Measurements from ENCODE around the gene PRIMA1. TPM values are rescaled to one million over a fixed set of nuclear protein-coding genes. Genes with fewer than 3 reads are reported as not detected.

PRIMA1 gene
- total RNA-seq, 4 donors from 2014 or later = 1.0 to 5.0 (median 1.3) TPM

GRCh38 chr14:93734086-93734822 lies 54.0 kb downstream of the PRIMA1 start:
- Histone ChIP-seq H3K27ac (no peak overlapping the region), H3K27me3 (no peaks in the 10 kb centered on the region), H3K4me3 (no peak overlapping the region), H3K36me3 (peaks cover 0 to 6% (median 0%) of the 10 kb centered on the region in 3 donors), H3K4me1 (no peaks in the 10 kb centered on the region), H3K9me3 (no peaks in the 10 kb centered on the region)
- DNase-seq = no peak
- 89 to 96% methylated on average over 7 to 14 of the region's 25 CpGs for whole genome bisulfite sequencing, 2 donors
- intact Hi-C loops (cut with DNase I) = no loop called here
- TF ChIP-seq CTCF (IDR thresholded peaks at IDR 0.05) (no peak), POLR2A (IDR thresholded peaks at IDR 0.05) (no peak)

GRCh38 chr14:93733631-93734030 lies 54.7 kb downstream of the PRIMA1 start:
- H3K4me3 ChIP-seq = no peak overlapping the region
- 61 to 70% methylated on average over 6 of the region's 6 CpGs for WGBS, 2 donors
- intact Hi-C loops (cut with DNase I) = no loop called here
- H3K9me3 ChIP-seq = no peaks in the 10 kb centered on the region
- no peak for DNase-seq
- peaks cover 0 to 6% (median 0%) of the 10 kb centered on the region in 3 donors for H3K36me3 ChIP-seq
- no peak overlapping the region for H3K27ac ChIP-seq
- TF ChIP-seq POLR2A (IDR thresholded peaks at IDR 0.05) (no peak), CTCF (IDR thresholded peaks at IDR 0.05) (no peak)
- no peaks in the 10 kb centered on the region for H3K27me3 ChIP-seq
- no peaks in the 10 kb centered on the region for H3K4me1 ChIP-seq

GRCh38 chr14:93733231-93733630 lies 55.1 kb downstream of the PRIMA1 start:
- peaks cover 0 to 6% (median 0%) of the 10 kb centered on the region in 3 donors for H3K36me3 ChIP-seq
- no peaks in the 10 kb centered on the region for H3K9me3 ChIP-seq
- no peak for DNase-seq
- TF ChIP-seq POLR2A (IDR thresholded peaks at IDR 0.05) = no peak
- no peaks in the 10 kb centered on the region for H3K4me1 ChIP-seq
- no peaks in the 10 kb centered on the region for H3K27me3 ChIP-seq
- no peak overlapping the region for H3K27ac ChIP-seq
- intact Hi-C loops (cut with DNase I) = no loop called here
- H3K4me3 ChIP-seq = no peak overlapping the region
- WGBS, 2 donors = 0 to 73% methylated on average over 1 to 3 of the region's 11 CpGs

GRCh38 chr14:93732524-93732923 lies 55.8 kb downstream of the PRIMA1 start:
- Histone ChIP-seq H3K36me3 (peaks cover 0 to 6% (median 0%) of the 10 kb centered on the region in 3 donors), H3K4me1 (no peaks in the 10 kb centered on the region), H3K27ac (no peak overlapping the region), H3K27me3 (no peaks in the 10 kb centered on the region), H3K4me3 (no peak overlapping the region), H3K9me3 (no peaks in the 10 kb centered on the region)
- TF ChIP-seq CTCF (IDR thresholded peaks at IDR 0.05) (no peak), POLR2A (IDR thresholded peaks at IDR 0.05) (no peak)
- intact Hi-C loops (cut with DNase I) = no loop called here
- no peak for DNase-seq
- 87% methylated on average over 3 of the region's 10 CpGs; no CpG with 5 or more reads in 1 of the 2 donors for WGBS, 2 donors

GRCh38 chr14:93731753-93732152 lies 56.5 kb downstream of the PRIMA1 start:
- 77 to 92% methylated on average over 3 to 7 of the region's 7 CpGs for WGBS, 2 donors
- intact Hi-C loops (cut with DNase I) = no loop called here
- H3K4me1 ChIP-seq = no peaks in the 10 kb centered on the region
- no peak overlapping the region for H3K4me3 ChIP-seq
- H3K27me3 ChIP-seq = no peaks in the 10 kb centered on the region
- peaks cover 0 to 6% (median 0%) of the 10 kb centered on the region in 3 donors for H3K36me3 ChIP-seq
- TF ChIP-seq CTCF (IDR thresholded peaks at IDR 0.05) = no peak
- TF ChIP-seq POLR2A (IDR thresholded peaks at IDR 0.05) = no peak
- H3K27ac ChIP-seq = no peak overlapping the region
- no peak for DNase-seq
- no peaks in the 10 kb centered on the region for H3K9me3 ChIP-seq

Data from esophagus squamous epithelium (tissue), 5 donors.